ENCODE data around the gene ZNF282.
A peak's percentile ranks its signal among the peaks of the same experiment; 100 is the strongest.

ZNF282 gene

DNA sequence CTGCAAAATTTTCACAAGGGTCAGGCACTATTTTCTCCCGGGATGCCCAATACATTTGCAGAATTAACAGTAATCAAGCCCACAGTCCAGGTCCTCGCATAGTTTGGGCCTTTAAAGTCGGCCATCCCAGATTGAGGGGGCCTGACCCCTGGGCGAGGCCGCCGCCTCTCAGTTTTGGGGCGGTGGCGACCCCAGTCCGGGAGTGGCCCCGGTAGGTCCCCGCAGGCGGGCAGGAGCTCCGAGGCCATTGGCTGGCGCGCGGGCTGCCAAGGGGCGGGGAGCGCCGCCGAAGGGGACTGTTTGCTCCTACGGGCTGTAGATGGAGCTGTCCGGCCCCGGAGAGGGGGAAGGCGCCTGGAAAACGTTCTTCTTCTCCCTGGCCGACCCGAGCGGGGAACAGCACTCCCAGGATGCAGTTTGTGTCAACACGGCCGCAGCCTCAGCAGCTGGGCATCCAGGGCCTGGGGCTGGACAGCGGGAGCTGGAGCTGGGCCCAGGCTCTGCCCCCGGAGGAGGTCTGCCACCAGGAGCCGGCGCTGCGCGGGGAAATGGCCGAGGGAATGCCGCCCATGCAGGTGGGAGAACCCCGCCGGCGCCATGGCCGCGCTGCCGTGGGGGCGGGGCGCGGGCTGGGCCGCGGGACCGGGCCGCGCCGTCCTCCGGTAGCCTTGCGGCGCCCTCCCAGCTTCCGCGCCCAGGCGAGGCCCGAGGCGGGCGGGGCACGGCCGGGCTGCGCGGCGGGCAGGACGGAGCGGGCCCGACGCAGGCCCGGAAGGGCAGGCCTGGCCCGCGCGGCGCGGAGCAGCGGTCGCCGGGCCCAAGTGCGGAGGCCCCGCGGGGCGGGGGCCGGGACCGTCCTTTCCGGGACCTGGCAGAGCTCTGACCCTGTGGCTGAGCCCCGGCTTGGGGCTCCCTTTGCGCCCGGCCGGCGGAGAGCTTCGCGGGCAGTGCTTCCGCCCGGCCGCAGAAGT lies at the start of gene ZNF282:
ZNF282 (plus strand) TSS at position 367 of the 971 bp plus-strand sequence; CDS start at position 411, 44 bp downstream.
- DNase-seq: peak; percentile 75

DNA sequence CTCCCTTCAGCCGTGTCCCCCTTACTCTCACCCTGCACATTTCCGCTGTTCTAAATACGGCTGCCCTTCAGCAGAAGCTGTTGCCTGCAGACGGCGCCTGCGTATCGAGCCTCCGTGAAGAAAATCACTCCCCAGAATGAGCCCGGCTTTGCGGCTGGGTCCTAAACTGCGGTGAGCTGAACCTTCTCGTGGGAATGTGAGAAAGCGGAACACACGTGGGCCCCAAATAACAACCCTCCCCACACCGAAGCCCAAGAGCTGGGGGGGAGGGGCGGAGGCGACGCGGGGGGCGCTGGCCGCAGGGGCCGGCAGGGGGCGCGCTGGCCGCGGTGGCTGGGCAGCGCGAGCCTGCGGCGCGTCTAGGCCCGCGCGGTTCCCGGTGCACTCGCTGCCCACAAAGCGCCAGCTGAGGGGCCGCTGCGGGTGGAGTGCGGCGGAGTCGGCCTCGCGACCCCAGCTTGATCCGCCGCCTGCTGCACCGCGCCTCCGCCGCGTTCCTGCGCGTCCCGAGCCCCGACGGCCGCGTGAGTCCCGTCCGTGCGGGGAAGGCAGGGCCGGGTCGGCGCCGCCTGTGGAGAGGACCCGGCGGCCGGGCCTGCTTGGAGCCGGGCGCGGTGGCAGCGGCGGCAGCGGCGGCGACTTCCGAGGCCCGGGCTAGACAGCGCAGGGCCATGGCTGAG lies 48.1 kb upstream of the ZNF282 start, which contains the start of gene ZNF398:
ZNF398 (plus strand) TSS at position 382 of the 680 bp plus-strand sequence; CDS start at position 672, 290 bp downstream.
- peak; percentile 80 for DNase-seq

DNA sequence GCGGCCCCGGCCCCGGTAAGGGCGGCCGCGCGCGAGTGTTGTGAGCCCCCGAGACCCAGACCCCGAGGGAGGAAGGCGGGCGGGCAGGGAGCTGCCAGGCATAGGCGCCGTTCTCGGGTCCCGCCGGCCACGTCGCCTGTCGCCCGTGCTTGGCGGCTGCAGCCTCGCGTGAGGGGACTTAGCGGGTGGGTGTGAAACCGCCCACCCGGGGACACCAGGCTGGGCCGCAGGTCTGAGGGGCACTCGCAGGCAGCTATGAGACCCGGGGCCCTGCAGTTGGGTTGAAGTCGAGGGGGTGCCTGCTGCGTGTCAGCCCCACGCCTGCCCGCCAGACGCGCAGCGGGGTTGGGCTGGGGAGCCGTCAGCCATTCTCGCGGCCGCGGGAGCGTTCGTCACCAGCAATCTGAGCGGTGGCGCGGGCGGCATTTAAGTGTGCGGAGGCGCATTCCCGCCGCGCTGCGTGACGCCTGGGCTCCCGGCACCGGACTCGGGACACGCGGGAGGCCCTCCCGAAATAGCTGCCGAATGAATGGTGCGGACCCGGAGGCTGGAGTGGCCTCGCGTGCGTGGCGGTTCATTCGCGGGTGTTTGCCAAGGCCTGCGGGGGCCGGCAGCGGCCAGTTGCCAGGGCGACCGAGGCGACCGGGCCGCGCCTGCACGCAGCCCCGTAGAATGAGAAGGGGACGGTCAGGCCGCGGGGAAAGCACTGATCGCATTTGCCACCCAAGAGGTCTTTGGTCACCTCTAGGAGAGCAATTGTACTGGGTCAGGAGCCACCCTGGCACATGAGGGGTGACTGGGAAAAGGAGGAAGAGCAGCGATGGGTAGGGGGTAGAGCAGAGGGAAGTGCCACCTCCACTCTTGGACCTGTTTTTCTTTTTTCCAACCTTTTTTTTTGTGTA lies 47.3 kb upstream of the ZNF282 start:
- peak; percentile 46 for DNase-seq

DNA sequence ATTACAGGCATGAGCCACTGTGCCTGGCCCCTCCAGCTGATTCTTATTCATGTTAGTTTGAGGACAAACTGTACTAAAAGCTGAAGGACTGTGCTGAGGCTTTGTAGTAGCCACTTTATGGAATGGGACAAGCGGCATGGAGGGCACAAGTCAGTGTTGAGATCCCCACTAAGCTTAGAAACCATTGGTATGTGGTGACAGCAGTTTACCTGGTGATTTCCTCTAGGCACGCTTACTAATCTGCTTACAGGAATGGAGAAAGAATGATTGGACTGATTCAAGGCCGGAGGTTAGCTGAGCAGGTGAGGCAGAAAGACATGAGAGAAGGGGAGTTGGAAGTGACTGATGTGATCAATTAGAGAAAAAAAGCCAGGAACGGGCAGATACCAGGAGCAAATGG lies 44.4 kb upstream of the ZNF282 start:
- DNase-seq: no peak

- no peak for DNase-seq
These were observed 42.0 kb upstream of the ZNF282 start for GRCh38 chr7:149153346-149153745.

- DNase-seq: no peak
These were observed 41.3 kb upstream of the ZNF282 start for GRCh38 chr7:149154056-149154455.

GRCh38 chr7:149156898-149157297 lies 38.4 kb upstream of the ZNF282 start:
- no peak for DNase-seq

DNA sequence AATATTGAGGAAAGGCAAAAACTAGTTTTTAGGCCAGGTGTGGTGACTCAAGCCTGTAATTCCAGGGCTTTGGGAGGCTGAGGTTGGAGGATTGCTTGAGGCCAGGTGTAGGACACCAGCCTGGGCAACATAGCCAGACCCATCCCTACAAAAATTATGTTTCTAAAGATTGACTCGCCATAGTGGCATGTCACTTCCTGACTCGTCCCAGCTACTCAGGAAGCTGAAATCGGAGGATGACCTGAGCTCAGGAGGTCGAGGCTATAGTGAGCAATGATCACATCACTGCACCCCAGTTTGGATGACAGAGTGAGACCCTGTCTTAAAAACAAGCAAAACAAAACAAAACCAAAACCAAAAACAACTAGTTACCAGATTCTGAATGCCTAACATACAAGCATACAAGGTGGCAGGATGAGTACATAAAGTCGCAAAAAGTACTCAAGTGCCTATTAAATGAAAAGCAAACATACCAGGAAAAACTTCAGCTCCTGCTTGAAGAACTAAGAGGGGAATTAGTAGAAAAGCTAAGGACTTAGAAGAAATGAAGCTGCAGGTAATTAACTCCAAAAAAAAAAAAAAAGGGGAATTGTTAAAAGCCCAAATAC lies 34.0 kb upstream of the ZNF282 start:
- no peak for DNase-seq

GRCh38 chr7:149166142-149166541 lies 29.2 kb upstream of the ZNF282 start:
- no peak for DNase-seq

GRCh38 chr7:149166630-149167352 lies 28.6 kb upstream of the ZNF282 start:
- DNase-seq: no peak

DNA sequence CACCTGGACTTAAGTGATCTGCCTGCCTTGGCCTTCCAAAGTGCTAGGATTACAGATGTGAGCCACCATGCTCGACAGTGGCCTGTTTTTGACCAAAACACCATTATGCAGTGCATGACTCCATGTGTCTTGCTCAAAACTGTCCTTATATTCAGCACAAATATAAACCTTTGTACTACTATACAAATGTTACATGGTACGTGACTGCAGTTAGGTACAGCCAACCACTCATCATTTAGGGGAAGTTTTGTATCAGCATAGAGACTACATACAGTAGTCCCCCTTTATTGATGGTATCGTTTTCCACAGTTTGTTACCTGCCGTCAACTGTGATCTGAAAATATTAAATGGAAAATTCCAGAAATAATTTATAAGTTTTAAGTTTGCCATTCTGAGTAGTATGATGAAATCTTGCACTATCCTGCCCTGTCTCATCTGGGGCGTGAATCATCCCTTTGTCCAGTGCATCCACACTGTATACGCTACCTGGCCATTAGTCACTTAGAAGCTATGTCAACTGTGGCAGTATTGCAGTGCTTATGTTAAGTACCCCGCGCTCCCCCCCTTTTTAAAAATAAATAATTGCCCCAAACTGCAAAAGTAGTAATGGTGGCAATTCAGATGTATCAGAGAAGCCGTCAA lies 23.3 kb upstream of the ZNF282 start:
- DNase-seq: no peak

- no peak for DNase-seq
These were observed 22.8 kb upstream of the ZNF282 start for GRCh38 chr7:149172534-149172920.

DNA sequence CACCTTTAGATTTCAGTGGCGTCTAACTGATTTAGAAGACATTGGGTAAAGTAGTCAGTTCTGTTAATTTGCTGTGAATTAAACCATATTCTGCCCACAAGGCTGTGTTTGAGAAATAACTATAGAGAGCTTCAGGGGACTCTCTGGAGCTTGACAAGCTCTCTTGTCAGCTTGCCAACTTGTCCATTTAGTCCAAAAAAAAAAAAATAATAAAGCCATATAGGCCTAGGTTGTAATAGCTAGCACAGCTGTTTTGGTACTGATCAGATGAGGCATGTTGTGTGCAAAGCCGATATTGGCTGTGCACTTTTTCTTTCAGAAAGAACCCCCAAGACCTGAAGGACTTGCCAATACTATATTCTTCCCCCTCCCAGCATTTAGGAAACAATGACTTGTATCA lies 20.2 kb upstream of the ZNF282 start:
- peak; percentile 71 for DNase-seq

DNA sequence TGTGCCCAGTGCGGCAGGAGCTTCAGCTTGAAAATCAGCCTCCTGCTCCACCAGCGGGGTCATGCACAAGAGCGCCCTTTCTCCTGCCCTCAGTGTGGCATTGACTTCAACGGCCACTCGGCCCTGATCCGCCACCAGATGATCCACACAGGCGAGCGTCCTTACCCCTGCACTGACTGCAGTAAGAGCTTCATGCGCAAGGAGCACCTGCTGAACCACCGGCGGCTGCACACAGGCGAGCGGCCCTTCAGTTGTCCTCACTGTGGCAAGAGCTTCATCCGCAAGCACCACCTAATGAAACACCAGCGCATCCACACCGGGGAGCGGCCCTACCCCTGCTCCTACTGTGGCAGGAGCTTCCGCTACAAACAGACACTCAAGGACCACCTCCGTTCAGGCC lies 16.1 kb upstream of the ZNF282 start:
- DNase-seq: no peak

GRCh38 chr7:149180722-149181449 lies 14.5 kb upstream of the ZNF282 start:
- DNase-seq: no peak

- DNase-seq: no peak
These were observed 13.9 kb upstream of the ZNF282 start for GRCh38 chr7:149181450-149181790.

DNA sequence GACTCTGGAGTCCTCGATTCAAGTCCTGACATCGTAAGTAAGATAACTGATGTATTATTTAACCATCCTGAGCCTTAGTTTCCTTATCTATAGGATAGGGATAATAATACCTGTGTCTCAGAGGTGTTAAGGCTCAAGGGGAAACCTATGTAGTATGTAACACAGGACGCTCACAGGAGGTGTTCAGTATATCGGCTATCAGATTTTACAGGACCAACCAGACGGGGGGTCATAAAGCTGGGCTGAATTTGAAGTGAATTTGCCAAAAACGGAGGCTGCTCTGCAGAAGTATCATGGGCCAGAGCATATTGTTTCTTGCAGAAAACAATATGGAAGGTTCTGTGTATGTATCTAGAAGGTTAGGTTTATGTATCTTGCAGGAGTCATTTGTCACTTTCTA lies 11.1 kb upstream of the ZNF282 start:
- no peak for DNase-seq

DNA sequence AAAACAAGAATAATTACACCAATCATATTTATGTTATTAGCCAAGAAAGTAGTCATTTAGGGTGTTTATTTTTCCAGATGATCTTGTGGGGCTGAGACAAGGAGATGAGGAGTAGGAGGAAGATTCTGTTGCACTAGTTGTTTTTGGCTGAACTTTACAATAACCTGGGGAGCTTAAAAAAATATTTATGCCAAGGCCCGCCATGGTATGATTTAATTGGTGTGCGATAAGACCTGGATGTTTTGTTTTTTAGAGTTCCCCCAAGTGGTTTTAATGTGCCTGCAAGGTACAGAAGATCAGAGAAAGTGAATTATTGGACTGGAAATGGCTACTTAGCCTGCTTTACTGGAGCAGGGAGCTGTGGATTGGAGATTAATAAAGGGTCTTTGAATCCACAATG lies 7.1 kb upstream of the ZNF282 start:
- no peak for DNase-seq

DNA sequence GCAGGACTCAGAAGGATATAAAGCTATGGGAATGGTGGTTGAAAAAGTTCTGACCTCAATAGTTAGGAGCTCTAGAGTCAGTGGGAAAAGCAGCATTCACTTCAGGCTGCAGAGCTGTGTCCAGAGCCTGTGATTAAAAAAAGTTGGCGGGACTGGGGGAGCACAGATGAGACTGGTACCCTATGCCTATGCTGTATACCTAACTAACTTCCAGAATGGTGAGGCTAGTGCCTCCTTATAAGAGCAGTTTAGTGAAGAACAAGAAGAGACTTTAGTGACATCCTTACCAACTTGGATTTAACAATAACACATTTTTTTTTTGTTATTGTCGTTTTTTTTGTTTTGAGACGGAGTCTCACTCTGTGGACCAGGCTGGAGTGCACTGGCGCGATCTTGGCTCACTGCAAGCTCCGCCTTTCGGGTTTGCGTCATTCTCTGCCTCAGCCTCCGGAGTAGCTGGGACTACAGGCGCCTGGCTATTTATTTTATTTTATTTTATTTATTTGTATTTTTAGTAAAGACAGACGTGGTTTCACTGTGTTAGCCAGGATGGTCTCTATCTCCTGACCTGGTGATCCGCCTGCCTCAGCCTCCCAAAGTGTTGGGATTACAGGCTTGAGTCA lies 6.6 kb upstream of the ZNF282 start:
- no peak for DNase-seq

- no peak for DNase-seq
These were observed 3.5 kb upstream of the ZNF282 start for GRCh38 chr7:149191851-149192250.

Data from NCI-H2171 (cell line).